ENCODE measurements around the gene INTS4.
"Not testable (repeated sequence)": the region's sequence is repeated elsewhere in the genome, so short reads cannot be mapped to it uniquely, and the experiment has no call there.

The INTS4 gene

GRCh38 chr11:77942465-77942864 lies 52.0 kb downstream of the INTS4 start:
- DNase-seq = not testable (repeated sequence)

GRCh38 chr11:77933596-77933995 lies 60.9 kb downstream of the INTS4 start:
- not testable (repeated sequence) for DNase-seq

GRCh38 chr11:77930334-77931208 lies 63.9 kb downstream of the INTS4 start:
- not testable (repeated sequence) for DNase-seq

DNA sequence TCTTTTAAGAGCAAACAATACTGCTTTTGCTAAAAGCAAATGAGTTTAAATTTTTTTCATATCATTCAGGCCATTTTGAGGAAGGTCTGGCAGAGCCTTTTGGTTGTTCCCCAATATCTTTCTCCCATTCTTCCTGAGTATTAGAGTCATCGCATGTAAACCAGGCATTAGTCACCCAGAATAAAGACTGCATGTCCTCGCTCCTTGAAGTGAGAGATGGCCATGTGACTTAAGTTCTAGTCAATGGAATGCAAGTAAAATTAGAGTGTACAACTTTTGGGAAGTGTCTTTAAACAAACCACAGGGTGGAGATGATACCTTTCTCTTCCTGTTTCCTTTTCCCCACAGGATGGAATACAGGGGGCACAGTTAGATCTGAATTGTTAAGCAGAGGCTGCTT lies 76.8 kb downstream of the INTS4 start:
- DNase-seq = not testable (repeated sequence)

GRCh38 chr11:77914307-77914791 lies 80.1 kb downstream of the INTS4 start:
- not testable (repeated sequence) for DNase-seq

- DNase-seq = not testable (repeated sequence)
Observed at GRCh38 chr11:77913608-77914306, 80.7 kb downstream of the INTS4 start.

DNA sequence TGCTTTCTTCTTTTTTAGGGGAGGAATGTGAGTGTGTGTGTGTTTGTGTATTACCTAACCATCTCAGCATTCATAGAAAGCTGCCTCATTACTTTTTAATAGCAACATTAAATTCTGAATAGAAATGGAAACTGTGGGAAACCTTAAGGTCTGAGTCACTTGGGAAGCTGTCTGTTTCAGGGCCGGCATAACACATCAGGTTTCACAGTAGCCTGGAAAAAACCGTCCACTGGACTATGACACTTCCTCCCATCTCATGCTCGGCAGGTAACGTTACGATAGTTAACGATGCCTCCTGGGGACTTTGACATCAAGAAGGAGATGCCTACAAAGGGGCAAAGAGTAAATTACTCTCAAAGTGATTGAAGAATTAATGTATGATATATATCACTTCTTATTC lies 83.6 kb downstream of the INTS4 start:
- not testable (repeated sequence) for DNase-seq

DNA sequence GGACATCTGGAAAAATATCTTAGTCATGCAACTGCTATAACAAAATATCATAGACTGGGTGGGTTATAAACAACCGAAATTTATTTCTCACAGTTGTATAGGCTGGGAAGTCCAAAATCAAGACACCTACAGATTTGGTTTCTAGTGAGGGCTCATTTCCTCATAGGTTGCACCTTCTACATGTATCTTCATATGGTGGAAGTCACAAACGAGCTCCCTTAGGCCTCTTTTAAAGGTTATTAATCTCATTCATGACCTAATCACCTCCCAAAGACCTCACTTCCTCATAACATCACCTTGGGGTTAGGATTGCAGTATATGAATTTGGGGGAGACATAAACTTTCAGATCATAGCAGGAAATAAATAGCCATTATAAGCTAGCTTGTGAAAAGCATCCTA lies 85.2 kb downstream of the INTS4 start:
- no peak for DNase-seq

DNA sequence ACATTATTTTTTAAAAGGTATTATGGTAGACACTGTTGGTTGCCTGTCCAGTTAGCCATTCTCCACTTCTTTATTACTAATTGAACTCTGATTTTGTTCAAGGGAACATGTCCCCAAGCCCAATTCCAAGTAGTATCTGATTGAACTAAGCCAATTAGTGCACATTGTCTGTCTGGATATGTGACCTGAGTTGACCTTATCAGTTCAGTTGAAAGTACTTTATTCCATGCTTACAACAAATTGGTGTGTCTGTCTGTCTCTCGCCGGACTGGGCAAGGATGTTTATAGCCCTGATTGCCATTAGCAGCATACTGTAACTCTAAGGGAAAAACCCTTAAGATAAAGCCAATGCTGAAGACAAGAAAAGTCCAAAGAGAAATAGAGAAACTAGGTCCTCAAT lies 85.6 kb downstream of the INTS4 start:
- DNase-seq = no peak

GRCh38 chr11:77894949-77895348 lies 99.5 kb downstream of the INTS4 start:
- DNase-seq = not testable (repeated sequence)

DNA sequence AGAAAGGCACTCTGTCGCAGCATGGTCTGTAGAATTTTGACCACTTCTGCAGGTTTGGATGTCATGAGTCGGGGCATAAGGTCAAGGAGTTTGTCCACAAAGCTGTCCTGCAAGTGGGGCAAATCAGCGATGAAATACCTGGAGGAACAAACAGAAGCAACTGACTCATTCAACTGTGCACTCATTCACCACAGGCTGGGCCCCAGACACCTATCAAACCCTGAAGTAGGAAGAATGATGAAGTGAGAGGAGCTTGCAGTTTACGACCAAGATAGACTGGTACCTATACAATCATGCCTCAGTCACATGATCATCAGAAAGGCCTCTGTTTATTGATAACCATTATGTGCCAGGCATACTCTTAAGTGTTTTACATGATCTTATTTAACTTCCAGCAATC lies 102.8 kb downstream of the INTS4 start:
- DNase-seq = not testable (repeated sequence)

- DNase-seq = not testable (repeated sequence)
Observed at GRCh38 chr11:77891256-77891655, 103.2 kb downstream of the INTS4 start.

GRCh38 chr11:77890619-77891056 lies 103.8 kb downstream of the INTS4 start:
- DNase-seq = not testable (repeated sequence)

GRCh38 chr11:77890100-77890614 lies 104.3 kb downstream of the INTS4 start:
- not testable (repeated sequence) for DNase-seq

- DNase-seq = not testable (repeated sequence)
Observed at GRCh38 chr11:77889045-77889444, 105.4 kb downstream of the INTS4 start.

DNA sequence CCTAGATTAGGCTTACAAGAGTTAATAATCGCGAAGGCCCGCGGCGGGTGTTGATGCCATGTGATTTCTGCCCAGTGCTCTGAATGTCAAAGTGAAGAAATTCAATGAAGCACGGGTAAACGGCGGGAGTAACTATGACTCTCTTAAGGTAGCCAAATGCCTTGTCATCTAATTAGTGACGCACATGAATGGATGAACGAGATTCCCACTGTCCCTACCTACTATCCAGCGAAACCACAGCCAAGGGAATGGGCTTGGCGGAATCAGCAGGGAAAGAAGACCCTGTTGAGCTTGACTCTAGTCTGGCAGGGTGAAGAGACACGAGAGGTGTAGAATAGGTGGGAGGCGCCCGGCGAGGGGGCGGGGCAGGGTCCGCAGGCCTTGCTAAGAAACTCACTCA lies 108.1 kb downstream of the INTS4 start:
- no peak for DNase-seq

GRCh38 chr11:77884829-77885190 lies 109.7 kb downstream of the INTS4 start:
- no peak for DNase-seq

DNA sequence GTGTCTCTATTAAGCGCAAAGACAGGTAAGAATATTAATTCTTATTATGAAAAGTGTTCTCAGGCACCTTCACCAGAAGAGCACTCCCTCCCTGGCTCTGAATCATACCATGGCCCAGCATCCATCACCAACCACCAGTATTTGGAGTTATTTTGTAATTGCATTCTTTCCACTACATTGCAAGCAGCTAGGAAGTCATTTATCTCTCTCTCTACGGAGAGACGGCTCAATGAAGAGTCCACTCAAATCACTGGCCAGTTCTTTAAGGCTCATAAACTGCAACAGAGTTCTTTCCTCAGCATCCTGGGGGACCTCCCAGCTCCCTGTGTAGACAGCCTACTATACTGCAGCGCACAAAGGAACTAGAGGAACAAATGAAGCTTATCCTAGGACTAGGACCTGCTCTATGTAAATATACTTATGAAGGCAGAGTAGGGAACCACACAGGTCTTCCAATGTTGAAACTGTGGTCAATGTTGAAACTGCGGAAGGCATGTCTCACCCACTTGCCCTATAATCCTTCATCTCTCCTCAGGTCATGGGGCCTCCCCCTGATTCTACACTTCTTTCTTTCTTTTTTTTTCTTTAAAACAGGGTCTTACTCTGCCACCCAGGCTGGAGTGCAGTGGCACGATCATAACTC lies 110.2 kb downstream of the INTS4 start:
- DNase-seq = no peak

DNA sequence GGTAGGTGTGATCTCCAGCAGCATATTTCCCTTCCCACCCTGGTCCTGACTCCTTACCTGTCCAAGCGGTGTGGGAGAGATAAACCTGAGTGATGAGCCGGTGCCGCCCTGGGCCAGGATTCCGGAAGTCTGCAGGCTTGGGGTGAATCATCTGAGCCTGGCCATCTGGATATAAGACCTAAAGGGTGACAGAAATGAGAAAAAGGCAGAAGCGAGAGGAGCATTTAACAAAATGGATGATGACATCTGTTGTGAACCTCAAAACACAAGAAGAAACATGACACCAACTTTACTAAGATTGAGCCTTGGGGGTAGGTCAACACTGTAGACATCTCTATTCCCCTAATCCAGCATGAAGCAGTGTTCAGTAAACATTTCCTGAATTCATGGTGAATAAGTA lies 110.7 kb downstream of the INTS4 start:
- DNase-seq = no peak

DNA sequence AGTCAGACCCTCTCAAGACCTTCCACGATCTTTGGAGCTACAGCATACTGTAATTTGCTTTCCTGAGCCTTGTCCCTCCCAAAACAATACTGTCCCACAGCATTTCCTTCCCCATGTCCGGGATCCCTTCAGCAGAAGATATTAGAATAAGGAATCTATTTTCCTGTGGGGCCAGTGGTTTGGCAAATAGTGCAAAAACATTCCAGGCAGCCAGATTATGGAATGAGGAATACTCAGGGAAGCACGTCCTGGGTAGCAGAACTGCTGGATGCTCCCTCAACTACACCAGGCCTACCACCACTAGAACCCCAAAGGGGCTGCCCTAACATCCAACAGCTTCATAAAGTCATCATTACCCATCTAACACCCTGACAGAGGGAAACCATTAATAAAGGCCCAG lies 112.1 kb downstream of the INTS4 start:
- no peak for DNase-seq

DNA sequence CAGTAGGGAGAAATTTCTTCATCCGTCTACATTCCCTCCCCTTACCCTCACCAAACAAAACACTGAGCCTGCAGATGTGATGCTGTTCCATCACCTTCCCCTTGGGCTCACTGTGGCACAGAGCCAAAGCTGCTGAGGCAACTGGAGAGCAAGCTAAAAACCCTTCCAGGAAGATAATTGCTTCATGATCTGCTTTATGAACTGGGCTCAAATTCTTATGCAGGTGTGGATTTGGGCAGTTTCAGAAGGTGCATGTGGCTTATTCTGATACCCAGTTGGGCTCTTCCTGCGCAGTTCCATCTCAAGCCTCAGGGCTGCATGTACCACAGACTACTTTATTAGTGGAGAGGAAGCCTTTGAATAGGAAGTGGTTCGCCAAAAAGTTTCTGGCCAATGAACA lies 115.2 kb downstream of the INTS4 start:
- no peak for DNase-seq

DNA sequence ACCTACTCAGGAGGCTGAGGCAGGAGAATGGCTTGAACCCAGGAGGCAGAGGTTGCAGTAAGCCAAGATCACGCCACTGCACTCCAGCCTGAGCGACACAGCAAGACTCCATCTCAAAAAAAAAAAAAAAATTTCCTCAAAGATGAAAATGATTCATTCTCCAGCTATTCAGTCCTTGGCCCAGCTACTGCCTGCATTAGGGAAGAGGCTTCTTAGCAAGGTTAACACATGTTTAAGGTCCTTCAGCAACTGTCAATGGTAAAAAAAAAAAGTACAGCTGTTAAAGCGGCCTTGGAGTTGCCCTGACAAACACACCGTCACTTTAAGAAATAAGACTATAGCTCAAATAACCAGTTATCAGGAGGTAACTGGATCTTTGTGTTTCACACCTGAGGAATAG lies 116.2 kb downstream of the INTS4 start:
- DNase-seq = not testable (repeated sequence)

DNA sequence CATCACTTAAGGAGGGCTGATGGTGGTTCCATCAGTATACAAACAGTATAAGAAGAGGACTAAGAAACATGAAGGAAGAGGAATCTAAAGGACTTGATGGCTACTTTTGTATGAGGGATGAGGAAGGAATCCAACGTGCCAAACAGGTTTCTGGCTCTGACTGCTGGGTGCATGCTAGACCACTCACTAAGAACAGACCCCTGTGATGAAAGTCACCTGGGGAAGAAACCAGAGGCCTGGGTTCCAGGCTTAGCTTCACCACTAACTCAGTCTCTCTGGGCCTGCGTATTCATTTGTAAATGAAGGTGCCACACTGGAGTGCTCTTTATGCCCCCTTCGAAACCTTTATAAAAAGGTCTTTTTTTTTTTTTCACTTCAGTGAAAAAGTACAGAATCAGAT lies 118.4 kb downstream of the INTS4 start:
- DNase-seq = no peak
